Fibroblast of skin of scalp (primary cell): ENCODE results near the gene TMEM248.

Experiments
- DNase-seq: peaks from one replicate; pipeline ENCODE4 v3.0.0-alpha.2; 2013

The TMEM248 gene

DNA sequence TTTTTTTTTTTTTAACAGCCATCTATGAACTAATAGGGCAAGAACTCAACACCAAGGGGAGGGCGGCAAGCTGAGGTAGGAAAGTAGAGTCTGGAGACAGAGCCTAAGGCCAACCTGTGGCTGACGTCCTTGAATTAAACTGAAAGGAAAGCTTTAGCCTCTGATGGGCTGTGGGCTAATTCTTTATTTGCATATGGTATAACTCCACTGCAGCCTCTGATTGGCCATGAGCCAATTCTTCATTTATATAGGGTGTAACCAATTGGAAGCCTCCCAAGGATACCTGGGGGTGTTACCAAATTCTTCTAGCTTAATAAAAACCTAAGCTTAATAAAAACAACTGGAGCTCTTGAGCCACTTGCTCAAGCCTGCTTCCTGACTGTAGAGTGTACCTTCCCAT is 85.9 kb downstream of the TMEM248 start:
- no peak for DNase-seq
